ENCODE results near the gene MTRF1L. TPM values are rescaled to one million over a fixed set of nuclear protein-coding genes. Genes with fewer than 3 reads are reported as not detected.

Gene MTRF1L
- polyA plus RNA-seq, 1 of the 3 experiments (the other 2 are of a cell fraction), result 7.7 TPM

GRCh38 chr6:153047386-153047785 is 44.9 kb upstream of the MTRF1L start:
- Histone ChIP-seq H3K79me2 (ENCODE audit: insufficient read depth) (no peaks in the 10 kb centered on the region), H3K36me3 (replicated peaks in 1 of 2; ENCODE audit: control insufficient read depth in 1 of 2, insufficient read depth in 2 of 2, low read length in 1 of 2) (peaks cover 6 to 7% of the 10 kb centered on the region in 2 experiments), H3K27ac (ENCODE audit: low read depth in 2 of 2, low read length in 1 of 2) (no peak overlapping the region), H3K27me3 (ENCODE audit: insufficient read depth) (no peaks in the 10 kb centered on the region), H3K9ac (no peak overlapping the region), H3K4me3 (ENCODE audit: low read depth in 2 of 2, low read length in 1 of 2) (no peak overlapping the region), H3F3A (replicated peaks; ENCODE audit: insufficient read depth) (no peaks in the 10 kb centered on the region), H2AFZ (ENCODE audit: low read depth) (no peak overlapping the region), H3K4me1 (ENCODE audit: control insufficient read depth in 1 of 2, insufficient read depth in 2 of 2, low read depth in 1 of 2, low read length in 1 of 2) (no peaks in the 10 kb centered on the region), H3K4me2 (no peak overlapping the region), H3K9me2 (no peaks in the 10 kb centered on the region), H4K20me1 (ENCODE audit: insufficient read depth) (no peaks in the 10 kb centered on the region), H3K9me3 (no peaks in the 10 kb centered on the region)
- ChIA-PET CTCF (no interaction called here), POLR2A (no interaction called here)
- 87% methylated on average over 2 of the region's 2 CpGs for WGBS (ENCODE audit: low lambda C conversion rate)
- no peak for TF ChIP-seq NFIC (IDR thresholded peaks at IDR 0.05; ENCODE audit: borderline replicate concordance)
- TF ChIP-seq FOXM1 (IDR thresholded peaks at IDR 0.05; ENCODE audit: low read depth), result no peak
- no peak for TF ChIP-seq FOXJ3 (CRISPR knock-in tag; IDR thresholded peaks at IDR 0.05)
- no peak for TF ChIP-seq EZH2phosphoT487 (IDR thresholded peaks at IDR 0.05; ENCODE audit: borderline replicate concordance, low read depth)
- no peak for TF ChIP-seq SIN3A (IDR thresholded peaks at IDR 0.05; ENCODE audit: borderline replicate concordance, low read depth, low read length)
- no peak for TF ChIP-seq GABPA (IDR thresholded peaks at IDR 0.05; ENCODE audit: low read depth)
- no peak for TF ChIP-seq FOSL2 (IDR thresholded peaks at IDR 0.05; ENCODE audit: borderline replicate concordance, low read depth)
- no peak for TF ChIP-seq ZBTB33 (IDR thresholded peaks at IDR 0.05; ENCODE audit: borderline replicate concordance, low read depth)
- DNase-seq, result no peak

- Histone ChIP-seq H3K9me3 (no peaks in the 10 kb centered on the region), H3K79me2 (ENCODE audit: insufficient read depth) (no peaks in the 10 kb centered on the region), H3K9me2 (no peaks in the 10 kb centered on the region), H3K4me1 (ENCODE audit: control insufficient read depth in 1 of 2, insufficient read depth in 2 of 2, low read depth in 1 of 2, low read length in 1 of 2) (no peaks in the 10 kb centered on the region), H2AFZ (ENCODE audit: low read depth) (no peak overlapping the region), H3K27me3 (ENCODE audit: insufficient read depth) (no peaks in the 10 kb centered on the region), H3K4me2 (no peak overlapping the region), H3K27ac (ENCODE audit: low read depth in 2 of 2, low read length in 1 of 2) (no peak overlapping the region), H3K4me3 (ENCODE audit: low read depth in 2 of 2, low read length in 1 of 2) (no peak overlapping the region), H3K36me3 (replicated peaks in 1 of 2; ENCODE audit: control insufficient read depth in 1 of 2, insufficient read depth in 2 of 2, low read length in 1 of 2) (peaks cover 12 to 13% of the 10 kb centered on the region in 2 experiments), H4K20me1 (ENCODE audit: insufficient read depth) (no peaks in the 10 kb centered on the region), H3K9ac (no peak overlapping the region), H3F3A (replicated peaks; ENCODE audit: insufficient read depth) (no peaks in the 10 kb centered on the region)
- CTCF ChIA-PET, result interaction anchor here (1.0 to 1.3 kb wide), 2 partner anchors 14 to 296 kb away, joined by 3 read pairs; no protein-coding TSS in a partner anchor
- no peak for DNase-seq
- no peak for TF ChIP-seq EP300 (IDR thresholded peaks at IDR 0.05; ENCODE audit: borderline replicate concordance in 1 of 2, low read depth in 1 of 2, low read length in 1 of 2)
- TF ChIP-seq MXI1 (IDR thresholded peaks at IDR 0.05; ENCODE audit: low read depth, low read length), result no peak
- TF ChIP-seq FOXM1 (IDR thresholded peaks at IDR 0.05; ENCODE audit: low read depth), result no peak
- no peak for TF ChIP-seq NFIC (IDR thresholded peaks at IDR 0.05; ENCODE audit: borderline replicate concordance)
- no peak for TF ChIP-seq FOXJ3 (CRISPR knock-in tag; IDR thresholded peaks at IDR 0.05)
- no peak for TF ChIP-seq IRF3 (IDR thresholded peaks at IDR 0.05; ENCODE audit: low read depth, low read length)
- TF ChIP-seq RFX5 (IDR thresholded peaks at IDR 0.05; ENCODE audit: low read length), result no peak
- no peak for TF ChIP-seq TEAD4 (IDR thresholded peaks at IDR 0.05; ENCODE audit: borderline replicate concordance, insufficient read depth)
- no peak for TF ChIP-seq ZBTB33 (IDR thresholded peaks at IDR 0.05; ENCODE audit: borderline replicate concordance, low read depth)
- no peak for TF ChIP-seq FOSL2 (IDR thresholded peaks at IDR 0.05; ENCODE audit: borderline replicate concordance, low read depth)
- POLR2A ChIA-PET, result no interaction called here
Measured at GRCh38 chr6:153045271-153045670, 42.8 kb upstream of the MTRF1L start.

All from SK-N-SH (cell line).